Measurements from ENCODE around the gene MGAT5.

The MGAT5 gene

GRCh38 chr2:134275058-134275862 lies 21.4 kb downstream of the MGAT5 start:
- DNase-seq (ENCODE audit: extremely low spot score), result peak; percentile 56
- CTCF ChIA-PET, result interaction anchor here (1.3 to 2.8 kb wide), 9 partner anchors 9 to 157 kb away, joined by 3 to 13 read pairs (median 6); partner anchors contain the start of gene MGAT5

GRCh38 chr2:134276381-134277172 lies 22.7 kb downstream of the MGAT5 start:
- TF ChIP-seq CTCF (IDR thresholded peaks at IDR 0.05; ENCODE audit: control extremely low read depth, extremely low read depth, low read depth, missing control alignments), result no peak
- ChIA-PET CTCF (interaction anchor here (1.0 to 2.8 kb wide), 5 partner anchors 14 to 135 kb away, joined by 3 to 13 read pairs (median 5); no protein-coding TSS in a partner anchor), POLR2A (no interaction called here)
- no peak for DNase-seq (ENCODE audit: extremely low spot score)

More at GRCh38 chr2:134275058-134275862, 21.4 kb downstream of the MGAT5 start:
- TF ChIP-seq CTCF (IDR thresholded peaks at IDR 0.05; ENCODE audit: control extremely low read depth, extremely low read depth, low read depth, missing control alignments), result no peak
- POLR2A ChIA-PET, result interaction anchor here (0.5 to 0.7 kb wide), 2 partner anchors 12 to 137 kb away, joined by 3 to 8 read pairs; no protein-coding TSS in a partner anchor

- CTCF ChIA-PET, result interaction anchor here (1.0 to 1.5 kb wide), 3 partner anchors 24 to 69 kb away, joined by 3 to 5 read pairs (median 3); no protein-coding TSS in a partner anchor
Observed at GRCh38 chr2:134277223-134277622, 23.4 kb downstream of the MGAT5 start.

GRCh38 chr2:134278553-134278952 lies 24.7 kb downstream of the MGAT5 start:
- DNase-seq (ENCODE audit: extremely low spot score), result no peak
- no peak for TF ChIP-seq CTCF (IDR thresholded peaks at IDR 0.05; ENCODE audit: control extremely low read depth, extremely low read depth, low read depth, missing control alignments)
- ChIA-PET POLR2A (no interaction called here), CTCF (interaction anchor here (0.7 to 1.8 kb wide), 3 partner anchors 13 to 33 kb away, joined by 3 to 5 read pairs (median 4); no protein-coding TSS in a partner anchor)

More at GRCh38 chr2:134277223-134277622, 23.4 kb downstream of the MGAT5 start:
- no peak for TF ChIP-seq CTCF (IDR thresholded peaks at IDR 0.05; ENCODE audit: control extremely low read depth, extremely low read depth, low read depth, missing control alignments)
- DNase-seq (ENCODE audit: extremely low spot score), result no peak
- POLR2A ChIA-PET, result no interaction called here

- ChIA-PET CTCF (interaction anchor here (0.8 to 1.8 kb wide), 7 partner anchors 18 to 101 kb away, joined by 3 to 5 read pairs (median 3); no protein-coding TSS in a partner anchor), POLR2A (no interaction called here)
- TF ChIP-seq CTCF (IDR thresholded peaks at IDR 0.05; ENCODE audit: control extremely low read depth, extremely low read depth, low read depth, missing control alignments), result no peak
- no peak for DNase-seq (ENCODE audit: extremely low spot score)
Observed at GRCh38 chr2:134279417-134279816, 25.5 kb downstream of the MGAT5 start.

GRCh38 chr2:134280231-134280630 lies 26.4 kb downstream of the MGAT5 start:
- ChIA-PET POLR2A (no interaction called here), CTCF (interaction anchor here (0.8 to 1.4 kb wide), 8 partner anchors 15 to 131 kb away, joined by 3 to 5 read pairs (median 3); no protein-coding TSS in a partner anchor)
- TF ChIP-seq CTCF (IDR thresholded peaks at IDR 0.05; ENCODE audit: control extremely low read depth, extremely low read depth, low read depth, missing control alignments), result no peak
- no peak for DNase-seq (ENCODE audit: extremely low spot score)

Data from GM10248 (cell line).